GM06990 (cell line): ENCODE data around the gene STOML2.

Source experiments
- DNase-seq: peaks from one replicate; pipeline ENCODE4 v3.0.0-alpha.2; 2011; ENCODE audit not compliant: insufficient read length; ENCODE audit errors: extremely low read depth
- H3K27me3 ChIP-seq: replicated peaks from 2 replicates; pipeline ENCODE4 v1.6.0; 2011; ENCODE audit warnings: low read length; ENCODE audit not compliant: control insufficient read depth, insufficient read depth
- H3K36me3 ChIP-seq: 2 replicates; pipeline ENCODE4 v1.5.1; 2011; ENCODE audit warnings: low read length; ENCODE audit not compliant: control insufficient read depth, insufficient read depth
- H3K4me3 ChIP-seq: replicated peaks from 2 replicates; pipeline ENCODE4 v1.5.1; 2011; ENCODE audit warnings: low read depth, mild to moderate bottlenecking, control low read depth, low read length
- TF ChIP-seq, protein P1 (sequence below): IDR thresholded peaks from 2 replicates; pipeline ENCODE4 v1.5.1; 2011; ENCODE audit warnings: low read length, control low read depth, mild to moderate bottlenecking, inconsistent platforms; ENCODE audit not compliant: insufficient read depth, poor library complexity, severe bottlenecking

STOML2 gene

DNA sequence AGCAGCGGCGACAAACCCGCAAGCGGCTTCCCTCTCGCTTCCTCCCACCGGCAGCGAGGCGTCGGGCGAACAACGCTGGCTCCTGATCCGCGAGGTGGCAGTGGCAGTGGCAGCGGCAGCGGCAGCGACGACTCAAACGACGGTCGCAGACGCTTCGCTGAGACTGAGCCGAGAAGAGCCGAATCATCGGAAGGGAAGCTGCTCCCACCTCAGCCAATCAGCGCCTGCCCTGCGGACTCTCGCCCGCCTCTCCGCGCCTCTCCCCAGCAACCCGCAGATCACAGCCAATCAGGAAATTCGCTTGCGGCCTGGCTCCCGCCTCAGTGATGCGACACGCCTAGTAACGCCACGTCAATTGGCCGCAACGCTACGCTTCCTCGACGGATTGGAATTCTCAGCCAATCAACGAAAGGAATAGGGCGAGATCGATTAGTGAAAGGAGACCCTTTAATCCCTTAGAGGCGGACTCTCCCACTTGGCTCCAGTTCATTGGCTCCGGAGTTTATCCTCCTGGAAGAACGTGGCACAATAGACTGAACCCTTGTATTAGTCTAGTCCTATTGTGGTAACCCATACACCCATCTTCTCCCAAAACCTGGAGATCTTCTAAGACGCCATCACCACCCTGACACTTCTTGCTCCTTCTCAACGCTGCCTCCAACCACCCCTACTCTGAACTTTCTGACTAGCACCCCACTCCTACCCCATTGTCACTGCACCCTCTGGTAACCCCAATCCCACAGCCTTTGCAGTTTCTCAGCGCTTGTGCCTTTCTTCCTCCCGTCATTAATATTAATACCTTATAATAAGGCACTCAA, 30.3 kb downstream of the STOML2 start, which contains the start of gene VCP:
Gene VCP, minus strand, starts transcription at position 165 of the 818 bp plus-strand sequence. CDS start 272 bp downstream, outside the sequence.
- TF ChIP-seq, protein P1, sequence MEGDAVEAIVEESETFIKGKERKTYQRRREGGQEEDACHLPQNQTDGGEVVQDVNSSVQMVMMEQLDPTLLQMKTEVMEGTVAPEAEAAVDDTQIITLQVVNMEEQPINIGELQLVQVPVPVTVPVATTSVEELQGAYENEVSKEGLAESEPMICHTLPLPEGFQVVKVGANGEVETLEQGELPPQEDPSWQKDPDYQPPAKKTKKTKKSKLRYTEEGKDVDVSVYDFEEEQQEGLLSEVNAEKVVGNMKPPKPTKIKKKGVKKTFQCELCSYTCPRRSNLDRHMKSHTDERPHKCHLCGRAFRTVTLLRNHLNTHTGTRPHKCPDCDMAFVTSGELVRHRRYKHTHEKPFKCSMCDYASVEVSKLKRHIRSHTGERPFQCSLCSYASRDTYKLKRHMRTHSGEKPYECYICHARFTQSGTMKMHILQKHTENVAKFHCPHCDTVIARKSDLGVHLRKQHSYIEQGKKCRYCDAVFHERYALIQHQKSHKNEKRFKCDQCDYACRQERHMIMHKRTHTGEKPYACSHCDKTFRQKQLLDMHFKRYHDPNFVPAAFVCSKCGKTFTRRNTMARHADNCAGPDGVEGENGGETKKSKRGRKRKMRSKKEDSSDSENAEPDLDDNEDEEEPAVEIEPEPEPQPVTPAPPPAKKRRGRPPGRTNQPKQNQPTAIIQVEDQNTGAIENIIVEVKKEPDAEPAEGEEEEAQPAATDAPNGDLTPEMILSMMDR, result no peak
- Histone ChIP-seq H3K4me3 (peak within 1 kb of the TSS; percentile 85), H3K27me3 (no peaks in the 10 kb centered on the region), H3K36me3 (peaks cover 12% of the 10 kb centered on the region)
- DNase-seq, result peak; percentile 99

DNA sequence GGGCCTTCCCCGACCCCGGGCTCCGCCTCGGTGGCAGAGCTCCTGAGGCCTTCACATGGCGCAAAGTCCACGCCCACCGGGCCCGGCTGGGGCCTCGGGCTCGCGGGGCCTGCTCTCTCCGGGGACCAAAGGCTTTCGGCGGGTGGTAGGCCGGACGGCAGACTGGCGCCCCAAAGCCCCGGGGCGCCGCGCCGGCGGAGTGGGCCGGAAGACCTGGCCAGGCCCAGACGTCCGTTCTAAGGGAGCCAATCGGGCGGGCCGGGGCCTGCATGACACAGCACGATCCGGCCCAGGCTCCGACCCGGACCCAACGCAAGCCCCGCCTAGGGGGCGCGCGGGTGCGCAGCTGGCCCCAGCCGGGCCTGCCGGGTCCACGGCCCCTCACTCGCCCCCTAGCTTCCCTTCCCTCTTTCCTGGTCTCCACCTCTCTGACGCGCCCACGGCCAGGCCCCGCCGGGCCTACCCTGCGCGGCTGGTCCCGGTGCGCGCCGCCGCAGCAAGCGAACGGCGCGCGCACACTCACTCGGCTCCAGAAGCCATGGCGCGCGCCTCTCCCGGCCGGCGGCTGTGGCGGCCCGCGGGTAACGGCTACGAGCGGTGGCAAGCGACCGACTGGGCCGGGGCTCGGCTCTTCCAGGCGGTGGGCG, 31.0 kb downstream of the STOML2 start:
- Histone ChIP-seq H3K27me3 (no peaks in the 10 kb centered on the region), H3K4me3 (peak overlapping the region; percentile 85), H3K36me3 (peaks cover 15% of the 10 kb centered on the region)
- TF ChIP-seq, protein P1, result peak; percentile 20
- DNase-seq, result peak; percentile 91

DNA sequence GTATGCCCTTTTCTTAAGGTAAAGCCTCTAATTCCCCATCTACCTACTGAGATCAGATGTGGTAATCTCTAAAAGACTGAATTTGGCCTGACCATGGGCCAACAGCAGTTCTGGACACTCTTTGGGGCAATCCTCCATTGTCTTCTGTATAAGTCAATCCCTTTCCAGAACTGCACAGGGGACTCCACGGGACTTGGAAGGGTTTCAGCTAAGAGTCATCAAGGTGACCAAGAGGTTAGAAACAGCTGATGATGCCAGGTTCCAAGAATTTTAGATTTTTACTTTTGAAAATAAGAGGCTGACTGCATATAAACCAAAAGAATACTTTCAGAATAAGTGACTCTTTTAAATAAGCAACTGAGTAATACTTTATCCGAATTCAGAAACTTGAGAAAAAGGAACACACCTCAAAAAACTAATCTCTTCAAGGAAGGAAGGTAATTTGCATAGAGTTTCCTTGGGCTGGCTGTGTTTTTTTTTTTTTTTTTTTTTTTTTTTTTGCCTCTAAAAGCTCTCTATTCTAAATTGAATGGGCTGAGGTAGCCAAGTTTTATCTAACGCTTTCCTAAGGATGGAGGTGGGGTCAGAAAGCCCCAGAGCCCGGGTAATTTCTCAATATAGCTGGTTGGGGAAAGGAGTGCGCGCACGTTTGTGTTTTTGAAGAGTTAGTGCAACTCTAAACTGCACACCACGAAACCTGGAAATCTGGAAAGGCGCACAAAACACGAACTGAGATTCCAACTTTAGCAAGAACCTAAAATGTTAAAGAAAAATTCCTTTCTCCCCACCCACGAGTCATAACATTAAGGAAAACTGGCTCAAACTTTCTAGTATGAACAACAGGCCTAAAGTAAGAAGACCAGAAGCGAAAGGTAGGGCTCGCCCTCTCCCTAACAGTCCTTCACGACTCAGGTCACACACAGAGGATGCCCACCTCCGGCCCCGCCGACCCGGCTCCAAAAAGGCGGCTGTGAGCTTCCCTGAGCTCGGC, 31.8 kb downstream of the STOML2 start:
- H3K36me3 ChIP-seq, result peaks cover 20% of the 10 kb centered on the region

DNA sequence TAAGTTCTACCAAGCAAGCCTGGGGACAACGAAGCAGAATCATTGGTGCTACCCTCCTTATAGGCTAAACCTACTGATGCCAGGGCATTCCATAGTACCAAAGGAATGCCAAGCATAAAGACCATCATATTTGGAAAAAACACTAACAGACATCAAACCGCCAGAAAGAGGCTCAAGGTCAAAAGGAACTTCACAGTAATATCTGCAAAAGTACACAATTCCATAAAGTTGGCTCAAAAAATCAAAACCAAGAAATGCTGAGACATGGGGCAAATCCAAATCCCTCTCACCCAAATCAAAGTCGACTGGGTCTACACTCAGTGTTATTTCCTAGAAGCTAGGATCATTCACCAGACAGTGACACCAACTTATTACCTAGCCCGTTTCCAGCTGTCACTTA, 33.9 kb downstream of the STOML2 start:
- H3K4me3 ChIP-seq, result no peak overlapping the region
- no peaks in the 10 kb centered on the region for H3K27me3 ChIP-seq
- peaks cover 26% of the 10 kb centered on the region for H3K36me3 ChIP-seq
- TF ChIP-seq, protein P1, result no peak
- DNase-seq, result no peak

More for the DNA sequence above, 31.8 kb downstream of the STOML2 start:
- DNase-seq, result no peak
- Histone ChIP-seq H3K27me3 (no peaks in the 10 kb centered on the region), H3K4me3 (peak overlapping the region; percentile 85)
- TF ChIP-seq, protein P1, result no peak

DNA sequence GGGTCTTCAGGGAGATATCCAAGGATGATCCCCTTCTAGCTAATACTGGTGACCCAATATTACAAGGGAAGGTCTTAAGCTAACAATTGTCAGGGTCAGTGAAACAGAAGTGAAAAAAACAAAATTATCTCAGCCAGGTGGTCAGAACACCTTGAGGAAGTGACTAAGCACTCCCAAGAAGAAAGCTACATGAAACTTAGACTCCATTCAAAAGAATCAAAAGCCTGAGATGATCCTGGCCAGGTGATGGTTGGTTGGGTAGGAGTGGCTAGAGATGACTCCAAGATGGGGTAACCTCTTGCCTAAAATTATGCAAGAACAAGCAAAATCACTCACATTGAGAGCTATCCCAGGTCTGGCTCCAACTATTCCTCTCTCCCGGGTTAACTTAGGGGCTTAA, 35.9 kb downstream of the STOML2 start:
- Histone ChIP-seq H3K27me3 (no peaks in the 10 kb centered on the region), H3K36me3 (peaks cover 39% of the 10 kb centered on the region), H3K4me3 (no peak overlapping the region)
- DNase-seq, result no peak
- TF ChIP-seq, protein P1, result no peak
